Natural killer cell (primary cell): Measurements from ENCODE around the gene MDFI. TPM values are rescaled to one million over a fixed set of nuclear protein-coding genes. Genes with fewer than 3 reads are reported as not detected.

Experiments used
- ATAC-seq, 3 donors: fragments of 150-1000 bp in 2 of 3; fragments of 200-7000 bp in 1 of 3; cut with Tn5 transposase; 1 replicate in 1 of 3; 2 replicates in 2 of 3; pipeline ENCODE4 v1.10.0; 2021; ENCODE audit warnings: mild to moderate bottlenecking in 2 of 3, moderate library complexity in 2 of 3
- DNase-seq, 2 donors: peaks; one replicate each; pipeline versions ENCODE4 v3.0.0 to v3.0.0-alpha.2; 2013 to 2021; ENCODE audit warnings: mixed read lengths in 1 of 2
- H3K27ac ChIP-seq: one replicate; pipeline ENCODE4 v1.5.1; 2013; ENCODE audit warnings: mild to moderate bottlenecking, low read length
- H3K27me3 ChIP-seq: one replicate; pipeline ENCODE4 v1.6.1; 2013; ENCODE audit warnings: low read length; ENCODE audit not compliant: control insufficient read depth, insufficient read depth
- H3K36me3 ChIP-seq: one replicate; pipeline ENCODE4 v1.6.1; 2013; ENCODE audit warnings: low read length; ENCODE audit not compliant: control insufficient read depth, insufficient read depth
- H3K4me1 ChIP-seq: one replicate; pipeline ENCODE4 v1.6.1; 2013; ENCODE audit warnings: low read length; ENCODE audit not compliant: control insufficient read depth, insufficient read depth
- H3K4me3 ChIP-seq: one replicate; pipeline ENCODE4 v1.5.1; 2013; ENCODE audit warnings: low read length
- H3K9me3 ChIP-seq: one replicate; pipeline ENCODE4 v1.6.1; 2013; ENCODE audit warnings: low read length; ENCODE audit not compliant: control insufficient read depth, insufficient read depth
- H3K27ac Mint-ChIP-seq, 2 donors: one replicate each; pipeline ENCODE4 v1.8.0; 2022; ENCODE audit warnings: mild to moderate bottlenecking in 2 of 2, mixed read lengths in 2 of 2, moderate library complexity in 1 of 2
- H3K27me3 Mint-ChIP-seq, 2 donors: one replicate each; pipeline ENCODE4 v1.8.0; 2022; ENCODE audit warnings: low read depth in 2 of 2, mixed read lengths in 2 of 2
- H3K36me3 Mint-ChIP-seq: one replicate; pipeline ENCODE4 v1.8.0; 2022; ENCODE audit warnings: mixed read lengths
- H3K4me1 Mint-ChIP-seq, 2 donors: one replicate each; pipeline ENCODE4 v1.8.0; 2022; ENCODE audit warnings: mixed read lengths in 2 of 2
- H3K4me3 Mint-ChIP-seq: one replicate; pipeline ENCODE4 v1.8.0; 2022; ENCODE audit warnings: mild to moderate bottlenecking, moderate library complexity, mixed read lengths
- H3K9me3 Mint-ChIP-seq, 2 donors: one replicate each; pipeline ENCODE4 v1.8.0; 2022; ENCODE audit warnings: mixed read lengths in 2 of 2
- CTCF ChIP-seq: fragments of 200-600 bp; IDR thresholded peaks from one replicate; pipeline ENCODE4 v1.8.0; 2022; ENCODE audit warnings: antibody characterized with exemption
- WGBS: methylation state at CpG from one replicate; pipeline ENCODE4 v1.1.7; 2013; ENCODE audit warnings: missing lambda C conversion rate; ENCODE audit not compliant: insufficient coverage; 5-methylcytosine and 5-hydroxymethylcytosine counted together
- intact Hi-C: fragments of 100-400 bp; cut with micrococcal nuclease; formaldehyde crosslinking; loops from one replicate; pipeline ENCODE4 v1.14.2; 2022
- total RNA-seq, 4 donors: library from RNA; stranded (reverse); fragments of 120-200 nt in 1 of 4; gene quantifications; one replicate each; pipeline versions ENCODE4 v1.2.3 to v1.2.4, GENCODE V29; 2013 to 2022

MDFI gene
- total RNA-seq, 3 donors from 2014 or later (not counting 1 experiment from before 2014, with no cell fraction given): not detected

- peaks cover 41% of the 10 kb centered on the region for H3K36me3 ChIP-seq
- peaks cover 23% of the 10 kb centered on the region for H3K4me1 ChIP-seq
- no peak overlapping the region for H3K27ac Mint-ChIP-seq
- no peaks in the 10 kb centered on the region for H3K27me3 Mint-ChIP-seq
- intact Hi-C loops: no loop called here
- H3K4me3 Mint-ChIP-seq: no peak overlapping the region
- TF ChIP-seq CTCF: no peak
- 92% methylated on average over 25 of the region's 25 CpGs for WGBS
- ATAC-seq (no peak), DNase-seq (no peak)
- no peaks in the 10 kb centered on the region for H3K36me3 Mint-ChIP-seq
- H3K27me3 ChIP-seq: no peaks in the 10 kb centered on the region
- H3K27ac ChIP-seq: no peak overlapping the region
- peaks cover 0 to 24% of the 10 kb centered on the region in 2 donors for H3K4me1 Mint-ChIP-seq
- H3K4me3 ChIP-seq: no peak overlapping the region
- no peaks in the 10 kb centered on the region for H3K9me3 Mint-ChIP-seq
- no peaks in the 10 kb centered on the region for H3K9me3 ChIP-seq
These were observed 46.3 kb downstream of the MDFI start for GRCh38 chr6:41684311-41685180.

- peaks cover 0 to 25% of the 10 kb centered on the region in 2 donors for H3K4me1 Mint-ChIP-seq
- Histone ChIP-seq H3K36me3 (peaks cover 52% of the 10 kb centered on the region), H3K4me1 (peaks cover 23% of the 10 kb centered on the region), H3K27me3 (no peaks in the 10 kb centered on the region), H3K4me3 (no peak overlapping the region), H3K9me3 (no peaks in the 10 kb centered on the region), H3K27ac (no peak overlapping the region)
- no peaks in the 10 kb centered on the region for H3K9me3 Mint-ChIP-seq
- H3K4me3 Mint-ChIP-seq: no peak overlapping the region
- DNase-seq (no peak), ATAC-seq (no peak)
- H3K27me3 Mint-ChIP-seq: no peaks in the 10 kb centered on the region
- H3K36me3 Mint-ChIP-seq: no peaks in the 10 kb centered on the region
- no peak overlapping the region for H3K27ac Mint-ChIP-seq
- WGBS: 92% methylated on average over 7 of the region's 7 CpGs
- no peak for TF ChIP-seq CTCF
- intact Hi-C loops: no loop called here
These were observed 47.5 kb downstream of the MDFI start for GRCh38 chr6:41685641-41686380.

- peak overlapping the region in 1 of 2 donors; percentile 67 for H3K27ac Mint-ChIP-seq
- H3K4me3 ChIP-seq: no peak overlapping the region
- no peaks in the 10 kb centered on the region for H3K9me3 ChIP-seq
- H3K4me3 Mint-ChIP-seq: no peak overlapping the region
- no peak for ATAC-seq
- intact Hi-C loops: no loop called here
- no peak for TF ChIP-seq CTCF
- H3K4me1 ChIP-seq: peaks cover 14% of the 10 kb centered on the region
- H3K36me3 Mint-ChIP-seq: no peaks in the 10 kb centered on the region
- 97% methylated on average over 9 of the region's 9 CpGs for WGBS
- H3K9me3 Mint-ChIP-seq: no peaks in the 10 kb centered on the region
- no peaks in the 10 kb centered on the region for H3K27me3 Mint-ChIP-seq
- no peak for DNase-seq
- H3K4me1 Mint-ChIP-seq: peaks cover 0 to 27% of the 10 kb centered on the region in 2 donors
- H3K27me3 ChIP-seq: no peaks in the 10 kb centered on the region
- peaks cover 52% of the 10 kb centered on the region for H3K36me3 ChIP-seq
- H3K27ac ChIP-seq: no peak overlapping the region
These were observed 49.4 kb downstream of the MDFI start for GRCh38 chr6:41687501-41688175.
